ENCODE data around the gene ANKRD49. TPM values are rescaled to one million over a fixed set of nuclear protein-coding genes. Genes with fewer than 3 reads are reported as not detected.
"Not testable (repeated sequence)": the region's sequence is repeated elsewhere in the genome, so short reads cannot be mapped to it uniquely, and the experiment has no call there.

The ANKRD49 gene
- total and polyA plus RNA-seq, 11 donors = 3.5 to 10.5 (median 5.7) TPM

DNA sequence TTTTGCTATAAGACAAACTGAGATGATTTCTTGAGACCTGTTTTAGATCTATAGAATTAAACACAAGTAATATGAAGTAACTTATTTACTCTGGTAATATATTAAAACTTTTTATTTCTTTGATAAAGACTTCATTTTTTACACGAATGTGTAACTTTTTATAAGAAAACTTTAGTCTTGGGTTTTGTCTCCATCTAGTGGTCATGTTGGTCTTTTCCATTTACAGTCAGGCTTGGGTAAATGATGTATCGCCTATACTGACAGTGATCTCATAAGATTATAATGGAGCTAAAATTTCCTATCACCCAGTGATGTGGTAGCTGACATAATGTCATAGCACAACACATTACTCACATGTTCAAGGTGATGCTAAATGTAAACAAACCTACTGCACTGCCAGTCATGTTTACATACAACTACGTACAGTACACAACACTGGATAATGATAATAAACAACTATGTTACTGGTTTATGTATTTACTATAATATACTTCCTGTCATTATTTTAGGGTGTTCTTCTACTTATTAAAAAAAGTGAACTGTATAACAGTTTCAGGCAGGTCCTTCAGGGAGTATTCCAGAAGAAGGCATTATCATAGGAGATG, 11.0 kb downstream of the ANKRD49 start:
- Histone ChIP-seq H3K4me3 (no peak overlapping the region), H3K4me1 (no peaks in the 10 kb centered on the region), H3K27ac (no peak overlapping the region), H3K27me3 (no peaks in the 10 kb centered on the region), H3K36me3 (peaks cover 0 to 35% (median 22%) of the 10 kb centered on the region in 9 donors), H3K9me3 (no peaks in the 10 kb centered on the region)
- DNase-seq (no peak), ATAC-seq (no peak)
- TF ChIP-seq POLR2A (IDR thresholded peaks at IDR 0.05) (no peak), CTCF (IDR thresholded peaks at IDR 0.05) (peak; percentile 50 to 80 (median 72))
- 18 to 29% (median 24%) methylated on average over 3 of the region's 3 CpGs for WGBS, 4 donors
- intact Hi-C loops (cut with DNase I) = loop anchor here in 8 of 10 donors (2.0 to 10.0 kb wide), 6 partner anchors 330 to 1270 kb away; no protein-coding TSS in a partner anchor

DNA sequence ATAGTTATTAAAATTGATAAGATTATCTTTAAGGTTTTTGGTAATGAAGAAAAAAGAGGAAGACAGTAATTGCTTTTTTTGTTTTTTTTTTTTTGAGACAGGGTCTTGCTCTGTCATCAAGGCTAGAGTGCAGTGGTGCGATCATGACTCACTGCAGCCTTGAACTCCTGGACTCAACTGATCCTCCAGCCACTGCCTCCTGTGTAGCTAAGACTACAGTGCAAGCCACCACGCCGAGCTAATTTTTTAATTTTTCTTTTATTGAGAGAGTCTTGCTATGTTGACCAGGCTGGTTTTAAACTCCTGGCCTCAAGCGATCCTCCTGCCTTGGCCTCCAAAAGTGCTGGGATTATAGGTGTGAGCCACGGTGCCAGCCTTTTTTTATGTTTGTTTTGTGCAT, 12.7 kb downstream of the ANKRD49 start:
- ATAC-seq = not testable (repeated sequence)
- 86 to 90% (median 86%) methylated on average over 5 of the region's 5 CpGs for WGBS, 4 donors

DNA sequence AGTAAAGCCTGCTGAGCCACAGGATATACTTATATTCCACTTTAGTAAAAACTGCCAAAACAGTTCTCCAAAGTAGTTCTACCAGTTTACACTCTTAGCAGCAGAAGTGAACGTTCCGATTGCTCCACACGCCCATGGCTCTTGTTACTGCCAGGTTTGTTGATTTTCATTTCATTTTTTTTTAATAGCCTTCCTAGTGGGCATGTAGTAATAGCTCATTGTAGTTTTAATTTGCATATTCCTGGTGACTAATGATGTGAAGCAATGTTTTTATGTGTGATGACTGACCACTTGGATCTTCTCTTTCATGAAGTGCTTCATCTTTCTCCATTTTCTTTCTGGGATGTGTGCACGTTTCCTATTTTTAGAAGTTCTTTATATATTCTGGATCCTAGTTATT, 13.7 kb downstream of the ANKRD49 start:
- TF ChIP-seq CTCF (IDR thresholded peaks at IDR 0.05) = no peak
- TF ChIP-seq POLR2A (IDR thresholded peaks at IDR 0.05) = no peak
- H3K27ac ChIP-seq = no peak overlapping the region
- H3K36me3 ChIP-seq = peaks cover 0 to 8% (median 0%) of the 10 kb centered on the region in 9 donors
- H3K9me3 ChIP-seq = no peaks in the 10 kb centered on the region
- no peak overlapping the region for H3K4me3 ChIP-seq
- ATAC-seq (no peak), DNase-seq (no peak)
- peaks cover 0 to 4% (median 0%) of the 10 kb centered on the region in 9 donors for H3K27me3 ChIP-seq
- WGBS, 4 donors = 69 to 73% (median 71%) methylated on average over 4 of the region's 4 CpGs
- peaks cover 0 to 8% (median 4%) of the 10 kb centered on the region in 12 donors for H3K4me1 ChIP-seq
- intact Hi-C loops (cut with DNase I) = loop anchor here in 4 of 10 donors (5.0 to 10.0 kb wide), 5 partner anchors 333 to 1273 kb away; no protein-coding TSS in a partner anchor

More for the DNA sequence above, 12.7 kb downstream of the ANKRD49 start:
- DNase-seq, H3K4me1 ChIP-seq, H3K4me3 ChIP-seq, H3K9me3 ChIP-seq, H3K27me3 ChIP-seq, H3K27ac ChIP-seq: not testable (repeated sequence)
- intact Hi-C loops (cut with DNase I) = loop anchor here in 4 of 10 donors (5.0 to 10.0 kb wide), 5 partner anchors 332 to 1272 kb away; no protein-coding TSS in a partner anchor
- peaks cover 0 to 18% (median 6%) of the 10 kb centered on the region in 9 donors for H3K36me3 ChIP-seq

GRCh38 chr11:94511932-94512781, 18.4 kb downstream of the ANKRD49 start, which contains the start of gene C11orf97:
Gene C11orf97 (plus strand): TSS chr11:94512461. CDS start chr11:94512529, 68 bp downstream.
- TF ChIP-seq POLR2A (IDR thresholded peaks at IDR 0.05) = no peak
- TF ChIP-seq CTCF (IDR thresholded peaks at IDR 0.05) = no peak
- H3K9me3 ChIP-seq = no peaks in the 10 kb centered on the region
- WGBS, 4 donors = 16 to 28% (median 18%) methylated on average over 38 to 53 of the region's 53 CpGs
- ATAC-seq = peak in 3 of 4 donors; percentile 69 to 91 (median 89)
- intact Hi-C loops (cut with DNase I) = no loop called here
- H3K27ac ChIP-seq = no peak within 1 kb of the TSS
- peak; percentile 37 to 80 (median 60) for DNase-seq
- no peaks in the 10 kb centered on the region for H3K36me3 ChIP-seq
- H3K4me1 ChIP-seq = peaks cover 0 to 16% (median 4%) of the 10 kb centered on the region in 12 donors
- H3K27me3 ChIP-seq = peaks cover 0 to 8% (median 0%) of the 10 kb centered on the region in 9 donors
- peak within 1 kb of the TSS; percentile 32 to 64 (median 52) for H3K4me3 ChIP-seq

Measured in heart left ventricle (tissue), 16 donors.